NT2/D1 (cell line): ENCODE results near the gene OR6C1.
"Not testable (repeated sequence)": the region's sequence is repeated elsewhere in the genome, so short reads cannot be mapped to it uniquely, and the experiment has no call there.

ENCODE experiments used
- DNase-seq: peaks from one replicate; pipeline ENCODE4 v3.0.0-alpha.2; 2011; ENCODE audit warnings: low read depth, low spot score
- H3K27me3 ChIP-seq: 2 replicates; pipeline ENCODE4 v1.6.0; 2011; ENCODE audit warnings: mild to moderate bottlenecking; ENCODE audit not compliant: insufficient read length, insufficient read depth
- H3K36me3 ChIP-seq: 2 replicates; pipeline ENCODE4 v1.6.1; 2011; ENCODE audit warnings: mild to moderate bottlenecking, low read length, mixed read lengths; ENCODE audit not compliant: insufficient read depth, insufficient read length
- H3K4me1 ChIP-seq: 2 replicates; pipeline ENCODE4 v1.5.1; 2011; ENCODE audit not compliant: insufficient read depth, insufficient read length
- H3K4me3 ChIP-seq: 2 replicates; pipeline ENCODE4 v1.5.1; 2011; ENCODE audit warnings: low read depth; ENCODE audit not compliant: insufficient read length
- H3K9ac ChIP-seq: 2 replicates; pipeline ENCODE4 v1.6.0; 2011; ENCODE audit warnings: low read depth; ENCODE audit not compliant: insufficient read length
- H3K9me3 ChIP-seq: 2 replicates; pipeline ENCODE4 v1.5.1; 2011; ENCODE audit warnings: mild to moderate bottlenecking, low read length; ENCODE audit not compliant: insufficient read depth
- SUZ12 ChIP-seq: IDR thresholded peaks from 2 replicates; pipeline ENCODE4 v1.6.1; 2011; ENCODE audit not compliant: insufficient read length, insufficient read depth; ENCODE audit errors: extremely low read depth
- YY1 ChIP-seq: IDR thresholded peaks from 2 replicates; pipeline ENCODE4 v1.6.1; 2011; ENCODE audit not compliant: insufficient read length, insufficient read depth
- ZNF274 ChIP-seq: IDR thresholded peaks from 2 replicates; pipeline ENCODE4 v1.6.1; 2011; ENCODE audit warnings: mild to moderate bottlenecking, low read depth, low read length

Gene OR6C1

GRCh38 chr12:55314043-55314442, at the start of gene OR6C1:
Gene OR6C1, plus strand, starts transcription at chr12:55314343. Its CDS starts 6,257 bp downstream, at chr12:55320600.
- Histone ChIP-seq H3K9me3 (no peaks in the 10 kb centered on the region), H3K4me1 (no peaks in the 10 kb centered on the region), H3K4me3 (no peak within 1 kb of the TSS), H3K36me3 (no peaks in the 10 kb centered on the region), H3K9ac (no peak within 1 kb of the TSS), H3K27me3 (no peaks in the 10 kb centered on the region)
- TF ChIP-seq YY1, result no peak
- TF ChIP-seq SUZ12, result no peak
- TF ChIP-seq ZNF274, result no peak
- DNase-seq, result no peak

GRCh38 chr12:55280991-55281390, 33.2 kb upstream of the OR6C1 start:
- TF ChIP-seq SUZ12 (no peak), ZNF274 (no peak), YY1 (no peak)
- H3K9me3 ChIP-seq, result no peaks in the 10 kb centered on the region
- no peak overlapping the region for H3K4me3 ChIP-seq
- H3K4me1 ChIP-seq, result no peaks in the 10 kb centered on the region
- H3K9ac ChIP-seq, result no peak overlapping the region
- no peak for DNase-seq
- no peaks in the 10 kb centered on the region for H3K36me3 ChIP-seq
- no peaks in the 10 kb centered on the region for H3K27me3 ChIP-seq

- no peak overlapping the region for H3K9ac ChIP-seq
- no peak overlapping the region for H3K4me3 ChIP-seq
- H3K9me3 ChIP-seq, result no peaks in the 10 kb centered on the region
- TF ChIP-seq ZNF274, result no peak
- no peak for TF ChIP-seq YY1
- no peak for TF ChIP-seq SUZ12
- no peak for DNase-seq
- no peaks in the 10 kb centered on the region for H3K4me1 ChIP-seq
- no peaks in the 10 kb centered on the region for H3K27me3 ChIP-seq
- no peaks in the 10 kb centered on the region for H3K36me3 ChIP-seq
These were observed 24.1 kb upstream of the OR6C1 start for GRCh38 chr12:55289999-55290398.

DNA sequence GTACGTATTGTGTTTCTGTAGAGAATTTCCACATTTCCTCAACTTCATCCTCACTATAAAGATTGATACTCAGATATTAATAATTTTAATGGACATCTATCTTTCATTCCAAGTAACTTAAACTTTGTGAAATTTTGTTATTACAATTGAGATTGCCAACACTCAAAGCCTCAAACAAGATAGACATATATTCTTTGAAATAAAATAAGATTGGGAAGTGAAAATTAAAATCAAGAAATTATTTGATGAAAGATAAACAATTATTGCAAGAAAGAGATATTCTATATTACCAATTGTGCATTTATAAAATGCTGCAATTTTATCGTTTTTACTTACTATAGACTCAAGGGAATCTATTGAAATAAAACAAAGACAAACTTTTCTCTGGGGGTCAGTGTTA, 17.7 kb upstream of the OR6C1 start, which contains the start of gene OR6C6:
Gene OR6C6 (minus strand): TSS at position 101 of the 400 bp plus-strand sequence. CDS start 1,337 bp downstream, outside the sequence.
- TF ChIP-seq YY1 (no peak), ZNF274 (no peak), SUZ12 (no peak)
- Histone ChIP-seq H3K27me3 (no peaks in the 10 kb centered on the region), H3K9ac (no peak within 1 kb of the TSS), H3K4me3 (no peak within 1 kb of the TSS), H3K9me3 (no peaks in the 10 kb centered on the region), H3K4me1 (no peaks in the 10 kb centered on the region), H3K36me3 (no peaks in the 10 kb centered on the region)
- DNase-seq, result no peak

DNA sequence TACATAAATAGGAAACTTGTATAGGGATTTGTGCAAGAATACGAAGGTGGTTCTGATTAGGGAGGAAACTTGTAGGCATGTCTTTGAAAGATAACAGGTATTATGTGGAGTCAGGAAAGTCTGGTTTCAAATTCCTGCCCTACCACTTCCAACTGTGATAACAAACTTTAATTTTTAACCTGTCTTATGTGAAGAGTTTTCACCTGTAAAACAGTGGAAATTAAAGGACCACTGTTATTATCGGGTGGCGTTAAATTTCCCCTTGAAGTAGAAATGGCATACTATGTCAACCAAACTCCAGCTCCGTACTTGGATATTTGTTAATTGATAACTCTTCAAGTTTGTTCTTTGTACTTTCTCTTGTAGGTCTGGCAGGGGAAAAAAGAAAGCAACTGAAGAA, 6.1 kb downstream of the OR6C1 start:
- Histone ChIP-seq H3K36me3 (no peaks in the 10 kb centered on the region), H3K4me3 (no peak overlapping the region), H3K9me3 (no peaks in the 10 kb centered on the region; the same call in 1 of the 2 replicates), H3K9ac (no peak overlapping the region), H3K4me1 (no peaks in the 10 kb centered on the region), H3K27me3 (no peaks in the 10 kb centered on the region)
- DNase-seq, result no peak
- TF ChIP-seq ZNF274 (no peak), YY1 (no peak), SUZ12 (no peak)

DNA sequence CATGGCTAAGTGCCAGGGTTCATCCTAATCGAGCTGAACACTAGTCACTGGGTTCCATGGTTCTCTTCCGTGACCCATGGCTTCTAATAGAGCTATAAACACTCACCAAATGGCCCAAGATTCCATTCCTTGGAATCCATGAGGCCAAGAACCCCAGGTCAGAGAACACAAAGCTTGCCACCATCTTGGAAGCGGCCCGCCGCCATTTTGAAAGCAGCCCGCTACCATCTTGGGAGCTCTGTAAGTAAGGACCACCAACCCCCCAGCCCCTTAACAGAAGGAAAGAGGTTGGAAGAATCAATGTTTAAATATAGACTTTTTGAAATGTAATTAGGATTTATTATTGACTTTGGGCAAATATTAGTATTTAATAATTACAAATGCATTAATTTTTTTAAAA, 11.7 kb downstream of the OR6C1 start:
- not testable (repeated sequence) for DNase-seq, H3K27me3 ChIP-seq, H3K4me1 ChIP-seq, H3K4me3 ChIP-seq, H3K9me3 ChIP-seq, H3K9ac ChIP-seq, H3K36me3 ChIP-seq

DNA sequence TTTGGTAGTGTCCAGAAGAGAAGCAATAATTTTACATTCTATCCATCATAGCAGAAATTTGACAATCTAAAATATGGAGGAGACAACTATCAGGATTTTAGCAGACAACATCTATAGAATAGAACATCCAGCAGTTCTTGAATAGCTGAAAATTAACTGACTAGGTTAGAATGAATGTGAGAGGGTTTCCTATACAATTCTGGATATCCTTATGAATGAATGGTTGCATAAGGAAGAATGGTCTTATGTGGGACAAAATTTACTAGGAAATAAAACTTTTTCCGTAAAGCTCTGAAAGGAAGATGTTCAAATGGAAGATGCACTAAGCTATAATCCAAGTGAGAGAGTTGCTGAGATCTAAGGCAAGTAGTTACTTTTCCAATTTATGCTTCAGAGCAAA, 16.3 kb downstream of the OR6C1 start, which contains the start of gene OR6C3:
Gene OR6C3 (plus strand): TSS at position 301 of the 400 bp plus-strand sequence. CDS start 955 bp downstream, outside the sequence.
- no peak for DNase-seq
- H3K9ac ChIP-seq, result no peak within 1 kb of the TSS
- TF ChIP-seq SUZ12 (no peak), ZNF274 (no peak), YY1 (no peak)
- no peaks in the 10 kb centered on the region for H3K36me3 ChIP-seq
- no peaks in the 10 kb centered on the region for H3K4me1 ChIP-seq
- no peaks in the 10 kb centered on the region for H3K27me3 ChIP-seq
- peaks cover 3% of the 10 kb centered on the region; the same call in 1 of the 2 replicates for H3K9me3 ChIP-seq
- H3K4me3 ChIP-seq, result no peak within 1 kb of the TSS
